Measurements from ENCODE around the gene CLEC4F.

DNA sequence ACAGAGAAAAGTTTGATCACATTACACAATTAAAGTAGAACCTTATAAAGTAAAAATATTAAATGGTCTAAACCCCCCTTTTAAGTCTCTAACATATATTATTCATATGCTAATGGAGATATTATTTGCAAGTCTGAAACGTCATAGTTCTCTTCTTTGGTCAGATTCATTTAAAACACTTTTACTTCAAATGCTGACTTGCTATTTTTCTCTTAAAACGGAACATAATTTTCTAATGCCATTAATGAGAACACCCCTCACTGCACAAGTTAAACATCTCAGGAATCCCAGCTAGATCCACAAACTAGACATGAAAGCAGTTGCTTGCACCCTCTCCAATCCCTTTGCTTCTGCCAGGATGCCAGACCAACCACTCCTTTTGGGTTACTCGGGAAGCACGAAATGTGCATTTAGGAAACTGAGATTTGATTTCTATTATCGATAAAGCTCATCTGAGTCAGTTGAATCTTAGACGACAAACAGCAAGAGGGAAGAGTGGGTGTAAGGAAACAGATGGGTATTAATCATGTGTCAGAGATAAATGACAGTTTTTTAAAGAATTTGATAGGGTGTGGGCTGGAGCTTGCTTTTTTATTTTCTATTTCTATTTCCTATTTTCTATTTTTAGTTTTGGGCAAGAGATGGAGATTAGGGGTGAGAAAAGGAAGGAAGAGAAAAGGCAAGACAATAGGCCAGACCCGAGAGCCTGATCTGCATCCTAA is 53.9 kb downstream of the CLEC4F start:
- TF ChIP-seq, protein P1, sequence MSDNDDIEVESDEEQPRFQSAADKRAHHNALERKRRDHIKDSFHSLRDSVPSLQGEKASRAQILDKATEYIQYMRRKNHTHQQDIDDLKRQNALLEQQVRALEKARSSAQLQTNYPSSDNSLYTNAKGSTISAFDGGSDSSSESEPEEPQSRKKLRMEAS (IDR thresholded peaks at IDR 0.05), result no peak
- TF ChIP-seq YY1 (IDR thresholded peaks at IDR 0.05), result no peak
- TF ChIP-seq, protein P2, sequence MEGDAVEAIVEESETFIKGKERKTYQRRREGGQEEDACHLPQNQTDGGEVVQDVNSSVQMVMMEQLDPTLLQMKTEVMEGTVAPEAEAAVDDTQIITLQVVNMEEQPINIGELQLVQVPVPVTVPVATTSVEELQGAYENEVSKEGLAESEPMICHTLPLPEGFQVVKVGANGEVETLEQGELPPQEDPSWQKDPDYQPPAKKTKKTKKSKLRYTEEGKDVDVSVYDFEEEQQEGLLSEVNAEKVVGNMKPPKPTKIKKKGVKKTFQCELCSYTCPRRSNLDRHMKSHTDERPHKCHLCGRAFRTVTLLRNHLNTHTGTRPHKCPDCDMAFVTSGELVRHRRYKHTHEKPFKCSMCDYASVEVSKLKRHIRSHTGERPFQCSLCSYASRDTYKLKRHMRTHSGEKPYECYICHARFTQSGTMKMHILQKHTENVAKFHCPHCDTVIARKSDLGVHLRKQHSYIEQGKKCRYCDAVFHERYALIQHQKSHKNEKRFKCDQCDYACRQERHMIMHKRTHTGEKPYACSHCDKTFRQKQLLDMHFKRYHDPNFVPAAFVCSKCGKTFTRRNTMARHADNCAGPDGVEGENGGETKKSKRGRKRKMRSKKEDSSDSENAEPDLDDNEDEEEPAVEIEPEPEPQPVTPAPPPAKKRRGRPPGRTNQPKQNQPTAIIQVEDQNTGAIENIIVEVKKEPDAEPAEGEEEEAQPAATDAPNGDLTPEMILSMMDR (IDR thresholded peaks at IDR 0.05; ENCODE audit: low read depth, low read length, missing input control), result no peak
- TF ChIP-seq, protein P3, sequence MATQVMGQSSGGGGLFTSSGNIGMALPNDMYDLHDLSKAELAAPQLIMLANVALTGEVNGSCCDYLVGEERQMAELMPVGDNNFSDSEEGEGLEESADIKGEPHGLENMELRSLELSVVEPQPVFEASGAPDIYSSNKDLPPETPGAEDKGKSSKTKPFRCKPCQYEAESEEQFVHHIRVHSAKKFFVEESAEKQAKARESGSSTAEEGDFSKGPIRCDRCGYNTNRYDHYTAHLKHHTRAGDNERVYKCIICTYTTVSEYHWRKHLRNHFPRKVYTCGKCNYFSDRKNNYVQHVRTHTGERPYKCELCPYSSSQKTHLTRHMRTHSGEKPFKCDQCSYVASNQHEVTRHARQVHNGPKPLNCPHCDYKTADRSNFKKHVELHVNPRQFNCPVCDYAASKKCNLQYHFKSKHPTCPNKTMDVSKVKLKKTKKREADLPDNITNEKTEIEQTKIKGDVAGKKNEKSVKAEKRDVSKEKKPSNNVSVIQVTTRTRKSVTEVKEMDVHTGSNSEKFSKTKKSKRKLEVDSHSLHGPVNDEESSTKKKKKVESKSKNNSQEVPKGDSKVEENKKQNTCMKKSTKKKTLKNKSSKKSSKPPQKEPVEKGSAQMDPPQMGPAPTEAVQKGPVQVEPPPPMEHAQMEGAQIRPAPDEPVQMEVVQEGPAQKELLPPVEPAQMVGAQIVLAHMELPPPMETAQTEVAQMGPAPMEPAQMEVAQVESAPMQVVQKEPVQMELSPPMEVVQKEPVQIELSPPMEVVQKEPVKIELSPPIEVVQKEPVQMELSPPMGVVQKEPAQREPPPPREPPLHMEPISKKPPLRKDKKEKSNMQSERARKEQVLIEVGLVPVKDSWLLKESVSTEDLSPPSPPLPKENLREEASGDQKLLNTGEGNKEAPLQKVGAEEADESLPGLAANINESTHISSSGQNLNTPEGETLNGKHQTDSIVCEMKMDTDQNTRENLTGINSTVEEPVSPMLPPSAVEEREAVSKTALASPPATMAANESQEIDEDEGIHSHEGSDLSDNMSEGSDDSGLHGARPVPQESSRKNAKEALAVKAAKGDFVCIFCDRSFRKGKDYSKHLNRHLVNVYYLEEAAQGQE (IDR thresholded peaks at IDR 0.05), result no peak
